Smooth muscle cell of the coronary artery (primary cell): ENCODE data around the gene OR5AC2. TPM values are rescaled to one million over a fixed set of nuclear protein-coding genes. Genes with fewer than 3 reads are reported as not detected.

Experiments used
- total RNA-seq: library from RNA; depleted of rRNA; stranded (reverse); fragments of >200 nt; gene quantifications from 2 replicates; pipeline ENCODE4 v1.2.3, GENCODE V29; 2014; ENCODE audit warnings: low replicate concordance

Gene OR5AC2, protein sequence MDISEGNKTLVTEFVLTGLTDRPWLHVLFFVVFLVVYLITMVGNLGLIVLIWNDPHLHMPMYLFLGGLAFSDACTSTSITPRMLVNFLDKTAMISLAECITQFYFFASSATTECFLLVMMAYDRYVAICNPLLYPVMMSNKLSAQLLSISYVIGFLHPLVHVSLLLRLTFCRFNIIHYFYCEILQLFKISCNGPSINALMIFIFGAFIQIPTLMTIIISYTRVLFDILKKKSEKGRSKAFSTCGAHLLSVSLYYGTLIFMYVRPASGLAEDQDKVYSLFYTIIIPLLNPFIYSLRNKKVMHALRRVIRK
- total RNA-seq, result not detected in 2 replicates

DNA sequence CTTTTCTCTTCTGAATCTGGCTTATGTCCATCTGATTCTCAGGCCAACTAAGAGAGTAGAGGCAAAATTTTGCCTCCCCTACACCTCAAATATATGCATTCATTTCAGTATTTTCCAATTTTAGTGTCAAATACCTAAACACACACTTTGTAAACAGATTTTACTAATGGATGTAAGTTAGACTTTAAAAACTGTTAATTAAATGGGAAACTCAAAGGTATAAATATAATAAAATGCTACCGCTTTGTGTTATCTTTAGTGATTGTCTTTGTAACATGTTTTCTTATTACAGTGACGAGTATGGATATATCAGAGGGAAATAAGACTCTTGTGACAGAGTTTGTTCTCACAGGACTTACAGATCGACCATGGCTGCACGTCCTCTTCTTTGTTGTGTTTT lies at the start of gene OR5AC2:
Gene OR5AC2 (plus strand): TSS at position 301 of the 400 bp plus-strand sequence. CDS start 0 bp downstream, at position 301.

DNA sequence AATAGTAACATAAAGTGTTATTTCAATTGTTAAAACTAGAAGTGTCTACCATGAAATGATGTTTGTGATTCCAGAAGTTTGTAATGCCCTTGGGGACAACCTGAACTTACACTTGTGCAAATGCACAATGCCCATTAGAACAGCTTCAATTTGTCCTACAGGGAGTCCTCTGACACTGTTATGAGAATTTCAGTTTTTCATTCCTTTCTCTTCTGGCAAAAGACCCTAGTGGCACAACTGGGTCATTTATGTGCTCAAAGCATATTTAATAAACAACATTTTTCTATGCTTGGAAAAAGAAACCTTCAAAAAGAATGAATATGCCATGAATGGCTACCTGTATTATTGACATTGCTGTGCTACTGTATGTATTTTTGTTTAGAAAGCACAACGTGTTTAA lies 43.4 kb downstream of the OR5AC2 start, which contains the start of gene OR5H1:
Gene OR5H1 (plus strand): TSS at position 301 of the 400 bp plus-strand sequence. CDS start 1,977 bp downstream, outside the sequence.

Other genes starting within 250 kb of the OR5AC2 start
- 17.7 and 27.4 TPM in 2 replicates for gene RIOX2, start 114.7 kb upstream of the OR5AC2 start, total RNA-seq
- not detected in 2 replicates for gene GABRR3, start 51.9 kb upstream of the OR5AC2 start, total RNA-seq
- not detected in 2 replicates for gene OR5H1, start 43.5 kb downstream of the OR5AC2 start, total RNA-seq
- not detected in 2 replicates for gene OR5H14, start 60.3 kb downstream of the OR5AC2 start, total RNA-seq
- not detected in 2 replicates for gene OR5H15, start 79.5 kb downstream of the OR5AC2 start, total RNA-seq
- not detected in 2 replicates for gene OR5H6, start 177.1 kb downstream of the OR5AC2 start, total RNA-seq
- not detected in 2 replicates for gene OR5H2, start 195.3 kb downstream of the OR5AC2 start, total RNA-seq